ENCODE results near the gene CLPSL2.

Gene CLPSL2

DNA sequence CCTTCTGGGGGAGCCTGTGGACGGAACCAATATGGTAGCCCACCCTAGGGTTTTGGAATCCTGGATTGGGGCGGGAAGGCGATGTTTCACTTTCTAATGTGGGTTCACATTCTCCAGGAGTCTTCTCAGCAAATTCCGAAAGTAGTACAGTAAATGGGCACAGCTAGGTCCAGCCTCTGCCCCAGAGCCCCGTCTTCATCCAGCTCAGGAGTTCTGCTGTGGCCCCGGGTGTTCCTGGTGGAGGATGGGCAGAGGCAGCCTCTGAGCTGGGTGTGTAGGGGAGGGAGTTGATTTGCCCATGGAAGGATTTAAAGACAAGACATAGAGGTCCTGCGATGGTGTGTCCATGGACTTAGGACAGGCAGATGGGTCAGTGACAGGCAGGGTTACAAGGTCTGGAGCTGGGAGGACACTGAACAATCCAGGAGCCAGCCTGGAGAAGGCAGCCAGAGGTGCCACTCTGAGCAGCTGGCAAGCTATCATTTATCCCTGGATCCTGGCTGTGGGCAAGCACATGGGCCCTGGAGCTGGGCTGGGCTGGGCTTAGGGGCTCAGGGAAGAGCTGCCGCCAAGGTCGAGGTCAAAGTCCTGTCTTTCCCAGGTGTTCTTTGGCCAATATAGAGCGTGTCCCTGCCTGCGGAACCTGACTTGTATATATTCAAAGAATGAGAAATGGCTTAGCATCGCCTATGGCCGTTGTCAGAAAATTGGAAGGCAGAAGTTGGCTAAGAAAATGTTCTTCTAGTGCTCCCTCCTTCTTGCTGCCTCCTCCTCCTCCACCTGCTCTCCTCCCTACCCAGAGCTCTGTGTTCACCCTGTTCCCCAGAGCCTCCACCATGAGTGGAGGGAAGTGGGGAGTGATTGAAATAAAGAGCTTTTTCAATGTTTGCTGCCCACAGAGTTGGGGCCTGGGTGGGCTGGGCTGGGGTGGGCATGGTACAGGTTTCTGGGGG lies 11.1 kb downstream of the CLPSL2 start:
- DNase-seq: no peak

DNA sequence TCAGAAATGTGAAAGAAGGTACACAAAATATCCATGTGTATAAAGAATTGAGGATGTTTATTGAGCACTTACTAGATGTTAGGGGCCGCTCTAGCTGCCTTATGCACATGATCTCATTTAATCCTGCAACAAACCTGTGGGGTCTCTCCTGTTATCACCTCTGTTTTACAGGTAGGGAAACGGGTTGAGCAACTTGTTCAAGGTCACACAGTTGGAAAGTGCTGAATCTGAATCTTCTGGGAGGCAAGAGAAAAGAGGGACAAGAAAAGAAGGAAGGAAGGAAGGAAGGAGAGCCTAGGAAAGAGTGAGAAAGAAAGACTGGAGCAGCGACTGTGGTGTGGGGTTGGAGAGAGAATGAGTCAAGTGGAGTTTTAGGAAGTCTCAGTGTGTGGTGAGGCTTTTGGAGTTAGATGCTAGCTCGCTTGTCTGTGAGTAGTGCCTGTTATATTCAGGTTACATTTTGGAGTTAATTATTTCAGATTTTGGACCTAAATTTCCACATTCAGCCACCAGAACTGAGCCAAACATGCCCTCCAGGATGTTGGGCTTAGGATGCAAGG lies 12.1 kb downstream of the CLPSL2 start:
- DNase-seq: no peak

DNA sequence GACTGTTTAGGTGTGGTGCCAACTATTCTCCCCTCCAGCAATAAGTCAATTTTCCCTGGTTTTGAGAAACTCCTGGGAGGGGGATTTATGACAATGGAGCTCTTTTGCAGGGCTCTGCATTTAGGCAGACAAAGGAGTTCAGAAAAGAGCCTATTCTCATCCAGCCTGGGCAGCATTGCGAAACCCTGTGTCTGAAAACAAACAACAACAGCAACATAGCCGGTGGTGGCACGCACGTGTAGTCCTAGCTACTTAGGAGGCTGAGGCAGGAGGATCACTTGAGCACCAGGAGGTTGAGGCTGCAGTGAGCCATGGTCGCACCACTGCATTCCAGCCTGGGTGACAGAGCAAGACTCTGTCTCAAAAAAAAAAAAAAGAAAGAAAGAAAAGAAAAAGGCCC lies 14.3 kb downstream of the CLPSL2 start:
- no peak for DNase-seq

DNA sequence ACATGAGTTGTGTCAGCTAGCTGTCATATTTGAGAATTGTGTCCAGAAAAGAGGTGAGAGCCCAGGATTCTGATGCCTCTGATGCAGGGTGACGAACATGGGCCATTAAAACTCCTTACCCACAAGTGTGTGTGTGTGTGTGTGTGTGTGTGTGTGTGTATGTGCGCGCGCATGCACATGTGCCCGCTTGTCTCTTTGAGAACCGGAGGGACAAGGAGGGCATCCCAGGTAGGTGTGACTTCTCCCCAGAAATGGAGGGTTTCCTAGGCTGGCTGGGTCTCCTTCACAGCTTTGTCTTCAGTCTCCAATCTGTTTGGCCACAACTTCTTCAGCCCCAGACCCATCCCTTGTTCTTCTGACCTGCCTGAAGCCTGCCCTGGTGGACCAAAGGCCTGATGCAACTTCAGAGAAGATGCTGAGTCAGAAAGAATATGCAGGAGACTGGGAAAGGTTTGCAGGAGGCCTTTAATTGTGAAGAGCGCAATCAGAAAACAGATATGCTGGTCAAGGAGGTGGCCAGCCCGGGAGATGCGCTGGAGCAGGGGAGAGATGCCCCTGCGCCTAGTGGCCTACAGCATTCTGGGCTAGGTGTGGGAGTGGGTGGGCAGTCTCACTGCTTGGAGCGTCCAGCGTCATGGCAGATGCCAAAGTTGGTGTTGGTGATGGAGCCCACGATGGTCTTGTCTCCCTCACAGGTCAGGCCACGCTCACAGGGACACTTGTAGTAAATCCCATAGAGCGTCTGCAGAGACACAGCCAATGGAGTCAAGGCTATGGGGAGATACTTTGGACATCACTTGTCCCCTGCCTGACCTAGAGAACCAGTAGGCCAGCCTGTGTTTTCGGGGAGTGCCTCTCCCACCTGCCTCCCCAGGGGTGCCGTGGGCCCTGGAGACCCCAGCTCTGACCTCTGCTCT lies 18.4 kb downstream of the CLPSL2 start:
- no peak for DNase-seq

DNA sequence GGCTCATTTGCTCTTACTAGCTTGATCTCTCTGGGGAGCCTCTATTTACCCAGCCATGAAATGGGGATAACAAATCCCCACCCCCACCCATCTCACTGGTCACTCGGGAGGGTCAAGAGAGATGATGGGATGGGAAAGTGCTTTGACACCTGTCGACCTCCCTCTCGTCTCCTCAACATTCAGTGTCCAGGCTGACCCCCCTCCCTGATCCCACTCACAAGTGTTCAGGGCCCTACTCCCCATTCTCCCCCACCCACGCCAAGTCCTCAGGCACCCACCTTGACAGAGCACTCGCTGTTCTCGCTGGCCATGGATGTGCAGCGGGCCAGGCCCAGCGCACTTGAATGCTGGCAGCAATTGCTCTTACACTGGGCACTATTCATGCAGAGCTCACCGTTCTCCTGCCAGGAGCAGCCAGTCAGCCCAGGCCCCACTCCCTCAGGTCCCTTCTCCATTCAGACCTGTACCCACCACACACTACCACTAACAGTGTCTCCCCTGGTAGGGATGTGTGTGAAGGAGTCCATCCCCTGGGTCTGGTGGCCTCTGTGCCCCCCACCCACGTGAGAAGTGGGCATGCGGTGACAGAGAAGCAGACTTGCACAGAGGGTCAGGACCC lies 19.2 kb downstream of the CLPSL2 start:
- DNase-seq: no peak

DNA sequence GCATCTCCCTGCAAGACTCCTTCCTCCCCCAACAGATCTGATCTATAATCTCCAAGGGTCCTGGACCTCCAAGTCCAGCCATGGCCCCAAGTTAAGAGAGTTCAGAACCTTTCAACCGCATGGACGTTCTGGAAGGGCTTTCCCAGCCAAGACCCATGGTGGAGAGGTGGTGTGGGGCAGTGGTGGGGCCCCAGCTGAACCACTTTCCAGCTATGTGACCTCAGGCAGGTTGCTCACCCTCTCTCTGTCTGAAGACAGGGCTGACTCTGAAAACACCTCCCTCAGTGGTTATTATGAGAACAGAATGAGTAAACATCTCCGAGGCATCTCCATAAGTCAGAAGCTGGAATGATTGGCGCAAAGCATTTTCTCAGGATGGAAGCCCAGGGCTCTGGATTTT lies 19.8 kb downstream of the CLPSL2 start:
- no peak for DNase-seq

DNA sequence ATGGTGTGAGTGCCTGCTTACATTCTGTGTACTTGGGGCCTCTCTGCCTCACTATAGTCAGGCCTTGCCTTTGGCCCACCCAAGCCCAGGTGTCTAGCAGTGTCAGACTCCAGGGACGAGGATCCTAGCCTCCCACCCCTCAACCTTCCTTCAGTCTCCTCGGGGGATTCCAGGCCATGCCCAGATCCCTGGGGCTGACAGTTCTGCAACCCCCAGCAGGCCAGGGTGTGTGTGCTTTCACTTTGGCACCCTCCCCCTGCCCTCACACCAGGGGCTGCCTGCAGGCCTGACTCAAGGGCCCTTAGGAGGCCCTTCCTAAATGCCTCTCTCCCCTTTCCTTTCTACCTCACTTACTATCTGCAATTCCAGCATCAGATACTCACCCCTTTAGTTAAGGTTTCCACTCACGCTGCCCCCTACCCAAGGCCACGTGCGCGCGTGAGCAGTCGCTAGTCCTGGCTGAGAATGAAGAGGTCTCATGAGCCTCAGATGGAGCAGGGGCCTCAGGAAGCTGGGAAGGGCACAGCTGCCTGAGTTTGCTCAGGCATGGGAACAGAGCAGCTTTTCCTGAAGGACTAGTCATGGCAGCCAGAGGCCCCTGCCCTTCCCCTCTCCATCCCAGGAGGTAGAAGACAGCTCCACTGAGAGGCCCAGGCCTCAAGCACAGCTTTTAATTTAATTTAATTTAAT lies 21.6 kb downstream of the CLPSL2 start:
- no peak for DNase-seq

DNA sequence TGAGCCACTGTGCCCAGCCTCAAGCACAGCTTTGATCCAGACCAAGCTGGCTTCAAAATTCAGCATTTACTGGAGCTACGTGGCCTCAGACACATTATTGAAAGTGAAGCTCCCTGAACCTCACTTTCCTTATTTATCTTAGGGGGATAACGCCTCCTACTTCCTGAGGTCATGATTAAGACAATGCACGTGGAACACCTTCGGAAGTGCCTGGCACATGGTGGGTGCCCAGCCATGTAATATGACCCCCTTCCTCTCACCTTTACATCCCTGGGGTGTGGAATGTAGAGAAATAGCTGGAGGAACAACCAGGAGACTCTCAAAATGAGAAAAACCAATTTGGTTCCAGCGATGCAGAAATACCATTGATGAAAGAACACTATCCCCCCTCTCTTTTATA lies 22.3 kb downstream of the CLPSL2 start:
- DNase-seq: no peak

DNA sequence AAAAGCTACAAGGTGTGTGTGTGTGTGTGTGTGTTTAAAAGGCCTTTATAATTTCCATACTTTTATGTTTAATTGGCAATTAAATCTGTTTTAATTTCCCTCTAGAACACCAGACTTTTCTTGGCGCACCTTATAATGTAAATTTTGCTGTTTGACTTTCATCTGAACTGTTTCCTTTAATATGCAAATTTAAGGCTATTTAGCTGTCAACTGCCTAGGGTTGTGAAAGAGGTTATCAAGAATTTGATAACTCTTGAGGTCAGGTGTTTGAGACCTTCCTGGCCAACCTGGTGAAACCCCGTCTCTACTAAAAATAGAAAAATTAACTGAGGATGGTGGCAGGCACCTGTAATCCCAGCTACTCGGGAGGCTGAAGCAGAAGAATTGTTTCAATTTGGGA lies 24.8 kb downstream of the CLPSL2 start:
- no peak for DNase-seq

DNA sequence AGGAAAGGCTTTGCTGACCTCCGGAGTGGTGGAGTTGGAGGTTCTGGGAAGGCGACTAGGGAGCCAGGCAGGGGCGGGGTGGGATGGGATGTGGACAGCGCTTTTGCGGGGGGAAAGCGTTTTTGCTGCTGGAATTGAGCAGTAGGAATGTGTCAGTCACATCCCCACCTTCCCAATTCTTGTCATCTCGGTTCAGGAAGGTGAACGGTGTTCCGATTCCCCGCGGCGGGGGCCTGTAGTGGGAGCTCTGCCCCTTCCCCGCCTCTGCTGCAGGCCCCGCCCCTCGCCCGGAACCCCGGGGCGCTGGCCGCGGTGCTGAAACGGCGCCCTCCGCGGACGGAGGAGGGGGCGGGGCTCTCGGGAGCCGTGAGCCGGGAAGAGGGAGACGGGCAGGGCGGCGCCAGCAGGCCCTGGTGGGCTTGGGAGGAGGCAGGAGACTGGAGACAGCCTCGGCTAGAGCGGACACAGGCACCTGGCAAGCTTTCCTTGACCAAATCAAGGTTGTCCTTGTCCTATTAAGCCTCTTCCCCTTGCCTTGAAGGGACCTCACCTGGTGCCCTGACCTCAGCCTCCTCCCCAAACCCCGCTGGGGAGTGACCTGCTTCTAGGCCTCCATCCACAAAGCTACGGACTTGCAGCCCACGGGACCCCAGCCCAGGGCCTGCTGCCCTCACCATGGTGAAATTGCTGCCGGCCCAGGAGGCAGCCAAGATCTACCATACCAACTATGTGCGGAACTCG lies 28.8 kb downstream of the CLPSL2 start, which contains the start of gene LHFPL5:
LHFPL5 (plus strand) TSS at position 357 of the 741 bp plus-strand sequence; CDS start at position 676, 319 bp downstream.
- peak; percentile 73 for DNase-seq

DNA sequence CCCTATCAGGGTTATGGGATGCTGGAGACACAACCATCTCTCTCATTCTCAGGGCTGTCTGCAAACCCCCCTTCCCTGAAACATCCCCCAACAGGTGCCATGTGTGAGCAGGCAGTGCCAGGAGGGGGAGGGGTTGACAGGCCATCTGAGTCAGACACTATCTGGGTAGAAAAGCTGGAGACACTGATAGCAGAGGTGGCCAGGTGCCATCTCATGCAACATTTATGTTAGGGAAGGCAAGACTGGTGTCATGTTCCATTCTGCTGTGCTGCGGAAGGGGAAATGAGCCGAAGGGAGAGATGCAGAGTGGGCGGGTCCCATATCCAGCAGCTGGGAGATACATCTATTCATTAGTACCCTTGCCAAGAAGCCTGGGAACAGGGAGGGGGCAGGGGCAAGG lies 32.3 kb downstream of the CLPSL2 start:
- DNase-seq: peak; percentile 99

DNA sequence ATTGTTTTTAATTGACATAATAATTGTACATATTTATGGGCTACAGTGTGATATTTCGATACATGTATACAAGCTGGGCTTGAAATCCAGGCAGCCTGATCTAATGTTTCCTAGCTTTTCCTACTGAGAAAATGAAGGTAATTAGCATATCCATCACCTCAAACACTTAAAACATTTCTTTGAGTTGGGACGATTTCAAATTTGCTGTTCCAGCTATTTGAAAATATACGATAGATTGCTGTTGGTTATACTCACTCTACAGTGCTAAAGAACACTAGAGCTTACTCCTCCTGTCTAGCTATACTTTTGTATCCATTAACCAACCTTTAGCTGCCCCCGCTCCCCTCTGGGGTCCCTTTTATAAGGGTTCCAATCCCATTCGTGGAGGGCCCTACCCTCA lies 33.4 kb downstream of the CLPSL2 start:
- DNase-seq: no peak

DNA sequence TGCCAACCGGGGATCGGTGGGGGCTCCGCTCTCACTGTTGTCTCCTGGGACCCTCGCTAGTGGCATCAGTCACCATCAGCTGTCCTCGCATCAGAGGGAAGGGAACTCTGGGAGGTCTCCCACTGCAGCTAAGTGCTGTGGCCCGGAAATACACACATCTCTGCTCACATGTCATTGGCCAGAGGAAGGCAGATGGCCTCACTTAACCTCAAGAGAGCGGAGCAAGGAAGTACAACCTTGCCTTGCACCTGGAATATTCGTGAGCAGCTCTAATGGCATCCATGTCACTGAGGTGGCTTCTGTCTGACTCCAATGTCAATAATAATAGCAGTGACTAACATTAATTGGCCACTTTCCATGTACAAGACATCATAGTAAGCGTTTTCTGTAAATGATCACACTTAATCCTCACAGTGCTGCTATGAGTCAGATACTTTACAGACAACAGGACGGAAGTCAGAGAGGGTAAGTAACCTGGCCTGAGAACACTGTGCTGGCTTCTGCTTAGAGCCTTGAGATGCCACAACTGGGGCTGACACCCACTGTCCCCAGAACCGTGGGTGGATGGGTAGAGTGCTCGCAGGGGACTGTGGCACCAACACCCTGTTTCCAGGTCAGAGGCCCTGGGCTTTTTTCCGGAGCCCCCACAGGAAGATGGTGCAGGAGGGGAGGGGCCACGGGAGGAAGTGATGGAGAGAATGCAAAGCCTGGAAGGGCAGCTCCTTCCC lies 34.7 kb downstream of the CLPSL2 start:
- DNase-seq: no peak

DNA sequence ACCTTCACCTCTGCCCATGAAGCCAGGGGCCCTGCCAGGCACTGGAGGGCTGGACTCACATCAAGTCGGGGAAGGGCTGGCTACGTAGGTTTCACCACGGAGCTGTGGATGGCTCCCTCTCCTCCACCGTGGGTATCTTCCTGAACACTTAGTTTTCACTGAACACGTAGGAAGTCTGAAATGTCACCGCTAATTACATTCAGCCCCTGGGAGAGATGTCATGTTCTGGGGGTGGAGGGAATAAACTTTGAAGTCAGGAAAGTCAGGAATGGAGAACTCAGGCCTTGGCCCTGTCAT lies 35.2 kb downstream of the CLPSL2 start:
- no peak for DNase-seq

DNA sequence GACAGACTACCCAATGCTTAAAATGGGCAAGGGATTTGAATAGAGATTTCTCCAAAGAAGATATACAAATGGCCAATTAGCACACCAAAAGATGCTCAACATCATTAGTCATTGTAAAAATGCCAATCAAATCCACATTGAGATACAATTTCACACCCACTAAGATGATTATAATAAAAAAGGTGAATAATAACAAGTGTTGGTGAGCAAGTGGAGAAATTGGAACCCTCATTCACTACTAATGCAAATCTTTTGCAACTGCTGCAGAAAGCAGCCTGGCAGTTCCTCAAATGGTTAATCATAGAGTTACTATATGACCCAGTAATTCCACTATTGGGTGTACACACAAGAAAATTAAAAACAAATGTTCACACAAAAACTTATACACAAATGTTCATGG lies 41.1 kb downstream of the CLPSL2 start:
- DNase-seq: no peak

DNA sequence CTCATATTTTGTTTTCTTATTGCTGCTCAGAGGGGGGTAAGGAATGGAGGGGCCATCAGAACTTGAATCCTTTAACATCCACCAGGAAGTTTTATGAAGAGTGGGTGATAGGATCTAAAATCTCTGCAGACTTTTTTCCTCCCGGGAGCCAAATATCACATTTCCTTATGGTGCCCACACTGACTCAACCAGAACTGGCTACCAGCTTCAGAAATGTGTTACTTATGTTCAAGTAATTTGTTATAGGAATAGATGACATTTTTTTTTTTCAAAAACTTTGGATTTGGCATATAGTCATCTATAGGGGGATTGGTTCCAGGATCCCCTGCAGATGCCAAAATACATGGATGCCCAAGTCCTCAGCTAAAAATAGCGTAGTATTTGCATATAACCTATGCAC lies 47.2 kb downstream of the CLPSL2 start:
- no peak for DNase-seq

DNA sequence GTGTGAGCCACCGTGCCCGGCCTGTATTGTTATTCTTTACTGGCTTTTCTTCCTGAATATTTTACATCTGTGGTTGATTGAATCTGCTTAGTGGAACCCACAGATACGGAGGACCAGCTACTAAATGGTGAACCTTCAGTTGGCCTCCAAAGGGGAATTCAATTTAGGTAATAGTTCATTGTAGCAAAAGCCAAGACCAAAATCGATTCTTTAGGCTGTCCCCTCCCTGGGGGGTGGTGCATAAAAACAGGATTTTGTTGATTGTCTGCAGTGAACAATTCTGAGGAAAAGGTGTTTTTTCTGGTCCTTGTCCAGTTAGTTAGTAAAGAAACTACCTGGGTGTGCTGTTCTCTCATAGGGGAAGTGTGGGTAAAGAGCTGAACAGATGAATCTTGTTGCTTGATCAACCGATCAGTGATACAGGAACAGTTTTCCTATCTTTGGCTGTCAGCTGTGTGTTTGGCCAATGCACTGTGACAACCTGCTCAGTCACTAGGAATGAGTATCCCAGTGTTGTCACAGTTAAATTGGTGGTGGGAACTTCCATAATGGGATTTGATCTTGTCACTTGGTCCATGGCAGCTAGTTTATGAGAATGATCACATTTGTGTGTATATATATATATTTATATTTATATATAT lies 48.3 kb downstream of the CLPSL2 start:
- no peak for DNase-seq
